RPMI7951 (cell line): ENCODE data around the gene KCNMA1. TPM values are rescaled to one million over a fixed set of nuclear protein-coding genes. Genes with fewer than 3 reads are reported as not detected.
A peak's percentile ranks its signal among the peaks of the same experiment; 100 is the strongest.

ENCODE experiments used
- DNase-seq: peaks from one replicate; pipeline ENCODE4 v3.0.0-alpha.2; 2012; ENCODE audit warnings: low read depth
- total RNA-seq: library from RNA; depleted of rRNA; stranded (reverse); fragments of >200 nt; shearing (Covaris generic); gene quantifications from 2 replicates; pipeline ENCODE4 v1.2.3, GENCODE V29; 2014

KCNMA1 gene
- total RNA-seq, 1 experiment from 2014 or later, result 47.7 TPM

- DNase-seq, result no peak
Measured at GRCh38 chr10:77374189-77374656, 263.4 kb downstream of the KCNMA1 start.

DNA sequence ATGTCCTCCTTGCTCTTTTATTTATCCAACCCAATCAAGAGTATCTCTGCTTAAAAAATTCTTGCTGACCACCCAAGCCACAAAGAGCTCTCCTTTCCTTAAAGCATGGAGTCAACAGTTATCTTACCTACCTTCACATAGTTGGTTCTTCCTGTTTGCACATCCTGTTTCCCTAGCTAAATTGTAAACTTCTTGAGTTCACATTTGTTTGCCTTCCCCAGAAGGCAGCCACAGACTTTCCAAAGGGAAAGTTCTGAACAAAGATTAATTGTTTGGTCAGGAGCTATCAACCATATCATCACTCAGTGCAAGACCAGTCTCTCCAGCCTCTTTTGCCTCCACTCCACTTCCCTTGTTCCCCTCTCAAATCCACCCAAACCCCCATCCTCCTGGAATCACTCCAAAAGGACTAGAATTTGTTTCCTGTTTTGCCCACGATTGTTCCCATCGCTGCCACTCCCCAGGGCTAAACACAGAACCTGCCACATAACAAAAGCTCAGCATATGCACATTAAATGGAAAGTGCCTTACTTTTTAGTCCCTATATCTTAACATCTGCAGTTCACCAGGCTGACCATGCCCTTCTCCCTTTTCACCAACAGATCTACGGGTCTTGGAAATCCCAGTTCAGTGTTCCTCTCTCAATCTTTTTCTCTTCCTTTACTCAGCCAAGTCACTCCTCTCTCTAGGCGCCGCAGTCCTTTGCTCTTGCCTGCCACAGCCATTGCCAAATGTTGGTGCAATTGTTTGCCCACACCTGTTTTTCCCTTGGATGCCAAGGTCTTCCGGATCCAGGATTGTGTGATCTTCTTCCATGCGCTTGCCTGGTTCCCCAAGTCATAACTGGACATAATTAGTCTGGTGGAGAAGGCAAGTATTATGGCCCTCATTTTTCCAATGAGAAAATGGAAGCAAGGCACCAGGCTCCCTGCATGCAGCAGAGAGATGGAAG is 265.5 kb downstream of the KCNMA1 start:
- DNase-seq, result peak; percentile 35

DNA sequence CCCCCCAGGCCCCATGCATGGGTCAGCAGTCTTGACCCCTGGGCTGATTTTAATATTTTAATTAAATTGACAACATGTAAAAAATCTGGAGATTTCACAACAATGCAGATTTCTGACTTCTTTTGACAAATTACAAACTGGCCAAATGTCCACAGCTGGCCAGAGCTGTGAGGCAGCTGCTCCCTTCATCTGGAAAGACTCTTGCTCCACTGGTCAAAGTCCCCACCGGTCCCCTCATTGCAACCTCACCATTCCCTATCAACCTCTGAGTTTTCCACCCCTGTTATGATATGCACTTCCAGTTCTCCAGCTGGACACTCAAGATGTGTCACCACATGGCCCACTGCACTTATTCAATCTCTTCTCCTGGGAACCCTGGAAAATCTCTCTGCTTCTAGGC is 266.2 kb downstream of the KCNMA1 start:
- no peak for DNase-seq

DNA sequence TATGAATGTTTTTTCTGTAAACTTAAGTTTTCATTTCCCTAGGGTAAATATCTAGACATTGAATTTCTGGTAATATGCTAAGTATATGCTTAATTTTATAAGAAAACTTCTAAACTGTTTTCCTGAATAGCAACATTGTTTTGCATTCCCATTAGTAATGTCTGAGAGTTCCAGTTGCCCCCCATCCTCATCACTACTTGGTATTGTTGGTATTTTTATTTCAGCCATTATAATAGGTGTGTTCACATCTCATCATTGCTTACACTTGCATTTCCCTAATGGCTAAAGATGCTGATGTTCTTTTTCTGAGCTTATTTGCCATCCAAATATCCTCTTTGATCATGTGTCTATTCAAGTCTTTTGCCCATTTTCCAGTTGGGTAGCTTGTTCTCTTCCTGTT is 269.6 kb downstream of the KCNMA1 start:
- DNase-seq, result no peak

GRCh38 chr10:77363210-77363609 is 274.4 kb downstream of the KCNMA1 start:
- DNase-seq, result no peak

GRCh38 chr10:77361831-77362230 is 275.8 kb downstream of the KCNMA1 start:
- DNase-seq, result no peak

GRCh38 chr10:77361426-77361825 is 276.2 kb downstream of the KCNMA1 start:
- no peak for DNase-seq

- DNase-seq, result no peak
Measured at GRCh38 chr10:77360835-77361234, 276.8 kb downstream of the KCNMA1 start.

DNA sequence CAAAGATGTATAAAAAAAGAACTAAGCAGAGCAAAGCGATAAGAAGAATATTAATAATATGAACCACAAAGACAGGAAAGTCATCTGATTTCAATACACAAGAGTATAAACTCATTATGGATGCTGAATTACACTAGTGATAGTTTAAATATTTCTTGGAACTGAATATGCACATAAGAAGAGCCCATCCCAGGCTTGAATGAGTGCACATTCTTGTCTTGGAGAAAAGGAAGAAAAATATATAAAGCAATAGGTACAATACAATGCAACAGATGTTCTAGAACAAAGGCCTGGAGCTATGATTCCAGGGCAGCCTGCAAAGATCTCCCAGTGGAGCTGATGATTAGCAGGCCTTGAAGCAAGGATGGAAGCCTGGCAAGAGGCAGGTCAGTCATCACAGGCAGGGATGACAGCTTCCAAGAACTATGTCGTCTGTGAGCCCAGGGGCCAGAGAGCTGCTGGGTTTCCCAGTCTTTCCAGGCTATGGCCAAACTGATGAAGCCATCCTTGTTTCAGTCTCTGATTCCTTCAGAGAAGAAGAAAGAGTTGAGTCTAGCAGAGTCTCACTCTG is 277.6 kb downstream of the KCNMA1 start:
- DNase-seq, result peak; percentile 70

DNA sequence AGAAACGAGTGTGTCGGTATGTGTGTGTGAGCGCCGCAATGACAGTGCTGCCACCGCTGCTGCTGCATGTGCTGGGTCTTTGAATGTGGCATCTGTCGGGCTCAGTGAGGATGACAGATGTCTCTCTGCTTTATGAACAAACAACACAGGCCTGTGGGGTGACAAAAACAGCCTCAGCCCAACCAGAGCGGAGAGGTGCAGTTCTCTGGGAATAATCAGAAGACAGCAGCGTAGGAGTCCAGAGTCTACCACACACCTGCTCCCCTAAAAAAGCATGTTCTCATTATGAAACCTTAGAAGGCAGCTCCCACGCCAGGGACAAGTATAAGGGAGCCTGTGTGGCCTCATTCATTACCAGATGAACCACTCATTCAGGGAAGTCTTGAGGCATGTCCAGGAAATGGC is 278.3 kb downstream of the KCNMA1 start:
- no peak for DNase-seq

GRCh38 chr10:77358656-77359055 is 279.0 kb downstream of the KCNMA1 start:
- DNase-seq, result no peak

- DNase-seq, result peak; percentile 61
Measured at GRCh38 chr10:77357611-77358310, 279.8 kb downstream of the KCNMA1 start.

GRCh38 chr10:77357185-77357584 is 280.4 kb downstream of the KCNMA1 start:
- DNase-seq, result no peak

DNA sequence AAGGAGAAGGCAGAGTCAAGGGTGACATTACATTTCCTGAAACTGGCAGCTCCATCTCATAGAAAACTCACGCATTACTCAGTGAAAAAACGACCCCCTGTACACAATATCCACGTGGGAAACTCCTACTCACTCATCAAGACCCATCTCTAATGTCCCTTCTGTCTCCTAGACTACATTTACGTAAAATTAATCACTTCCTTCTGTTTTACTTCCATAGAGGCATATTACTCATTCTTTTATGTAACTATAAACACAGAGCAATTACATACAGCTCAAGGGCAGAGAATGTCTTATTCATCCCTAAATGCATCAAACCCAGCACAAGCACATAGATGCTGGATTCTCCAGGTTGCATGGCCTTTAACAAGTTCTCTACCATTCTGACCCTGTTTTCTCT is 281.8 kb downstream of the KCNMA1 start:
- DNase-seq, result peak; percentile 92

GRCh38 chr10:77351386-77351785 is 286.2 kb downstream of the KCNMA1 start:
- peak; percentile 55 for DNase-seq

DNA sequence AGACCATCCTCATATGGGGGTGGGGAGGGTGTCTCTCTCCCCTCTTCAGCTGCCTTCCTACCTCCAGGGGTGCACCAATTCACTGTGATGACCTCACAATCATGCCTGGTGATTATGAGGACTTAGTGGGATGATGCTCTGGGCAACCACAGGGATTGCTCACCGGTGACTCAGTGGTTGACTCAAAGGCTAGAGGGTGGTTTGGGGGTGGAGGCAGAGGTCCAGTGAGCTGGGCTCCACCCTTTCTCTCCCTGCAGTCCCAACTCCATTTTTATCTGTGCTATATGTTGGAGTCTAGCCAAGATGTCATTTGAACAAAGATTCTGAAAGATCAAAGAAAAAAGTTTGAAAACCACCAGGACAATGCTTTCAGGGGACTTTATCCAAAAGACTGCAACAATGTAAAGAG is 286.9 kb downstream of the KCNMA1 start:
- peak; percentile 98 for DNase-seq

GRCh38 chr10:77350134-77350533 is 287.5 kb downstream of the KCNMA1 start:
- DNase-seq, result no peak

DNA sequence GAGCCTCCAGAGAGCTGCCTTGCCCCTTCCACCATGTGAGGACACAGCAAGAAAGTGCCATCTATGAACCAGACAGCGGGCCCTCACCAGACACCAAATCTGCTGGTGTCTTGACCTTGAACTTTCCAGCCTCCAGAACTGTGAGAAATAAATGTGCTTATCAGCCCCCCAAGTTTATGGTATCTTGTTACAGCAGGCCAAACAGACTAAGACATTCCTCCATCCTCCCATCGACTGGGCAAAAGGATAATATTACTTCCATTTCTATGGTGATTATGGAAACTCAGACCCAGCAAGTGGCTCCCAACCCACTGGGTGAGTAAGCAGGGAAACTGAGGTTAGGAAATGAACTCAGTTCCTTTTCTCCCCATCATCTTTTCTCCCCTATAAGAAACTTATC is 288.4 kb downstream of the KCNMA1 start:
- DNase-seq, result peak; percentile 22

DNA sequence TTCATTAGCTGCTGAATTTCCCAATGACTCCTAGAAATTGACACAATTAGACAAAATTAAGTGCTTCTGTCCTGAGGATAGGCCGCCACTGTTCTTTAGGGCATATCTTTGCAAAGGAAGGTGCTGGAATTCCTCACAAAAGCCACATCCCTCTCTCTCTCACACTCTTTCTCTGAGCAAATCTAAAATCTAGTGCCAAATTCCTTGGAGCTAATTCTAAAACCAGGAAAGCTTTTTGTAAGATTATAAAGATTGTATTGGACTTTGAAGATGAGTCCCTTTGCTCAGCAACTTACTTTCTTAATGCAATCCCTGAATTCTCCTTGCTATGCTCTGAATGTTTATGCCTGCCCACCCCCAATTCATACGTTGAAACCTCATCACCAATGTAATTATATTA is 288.9 kb downstream of the KCNMA1 start:
- peak; percentile 66 for DNase-seq

DNA sequence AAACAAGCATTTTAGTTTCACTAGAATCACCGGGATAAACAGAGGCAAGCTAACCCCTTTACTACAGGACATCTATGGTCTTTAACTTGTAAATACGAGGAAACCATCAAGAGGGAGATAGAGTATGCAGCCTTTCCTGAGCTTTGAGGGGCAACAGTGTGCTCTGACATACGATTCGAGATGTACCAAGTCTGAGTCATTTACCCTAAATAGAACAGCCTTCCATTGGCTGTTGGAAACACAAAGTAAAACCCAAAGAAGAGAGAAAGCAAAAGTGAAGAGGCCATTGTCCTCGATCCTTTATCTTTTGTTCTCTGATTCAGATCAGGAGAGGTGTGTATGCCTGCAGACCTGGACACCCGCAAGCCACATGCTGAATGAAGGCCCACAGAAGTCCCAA is 289.5 kb downstream of the KCNMA1 start:
- DNase-seq, result peak; percentile 79

GRCh38 chr10:77347052-77347451 is 290.6 kb downstream of the KCNMA1 start:
- no peak for DNase-seq

DNA sequence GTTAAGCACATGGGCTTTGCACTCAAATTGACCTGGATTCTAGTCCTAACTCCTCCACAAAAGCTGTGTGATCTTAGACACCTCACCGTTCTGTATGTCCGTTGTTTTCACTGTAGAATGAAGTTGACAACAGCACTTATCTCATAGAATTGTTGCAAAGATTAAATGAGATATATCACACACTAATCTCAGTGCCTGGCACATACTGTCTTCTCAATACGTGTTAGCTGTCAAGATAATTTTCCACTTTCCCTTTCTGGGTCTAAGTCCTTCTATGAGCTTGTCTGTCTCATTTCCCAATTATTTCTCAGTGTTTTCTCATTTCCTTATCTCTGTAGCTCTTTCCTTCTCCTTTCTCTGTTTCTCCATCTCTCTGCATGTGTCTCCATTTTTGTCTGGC is 296.6 kb downstream of the KCNMA1 start:
- no peak for DNase-seq
